Epithelial cell of proximal tubule (primary cell): ENCODE results near the gene EOMES. TPM values are rescaled to one million over a fixed set of nuclear protein-coding genes. Genes with fewer than 3 reads are reported as not detected.
A peak's percentile ranks its signal among the peaks of the same experiment; 100 is the strongest.

ENCODE experiments used
- DNase-seq: peaks from one replicate; pipeline ENCODE4 v3.0.0-alpha.2; 2011; ENCODE audit warnings: low read depth
- H3K4me3 ChIP-seq: 2 replicates; pipeline ENCODE4 v1.5.1; 2011; ENCODE audit warnings: low read depth, mild to moderate bottlenecking, low read length
- total RNA-seq: library from RNA; depleted of rRNA; stranded (reverse); fragments of >200 nt; gene quantifications from 2 replicates; pipeline ENCODE4 v1.2.3, GENCODE V29; 2015
- TF ChIP-seq, protein P1 (sequence below): conservative IDR thresholded peaks from 2 replicates; pipeline ENCODE4 v1.5.1; 2012; ENCODE audit warnings: low read depth, mild to moderate bottlenecking, low read length

EOMES gene
- total RNA-seq, 1 donor from 2014 or later, result not detected

DNA sequence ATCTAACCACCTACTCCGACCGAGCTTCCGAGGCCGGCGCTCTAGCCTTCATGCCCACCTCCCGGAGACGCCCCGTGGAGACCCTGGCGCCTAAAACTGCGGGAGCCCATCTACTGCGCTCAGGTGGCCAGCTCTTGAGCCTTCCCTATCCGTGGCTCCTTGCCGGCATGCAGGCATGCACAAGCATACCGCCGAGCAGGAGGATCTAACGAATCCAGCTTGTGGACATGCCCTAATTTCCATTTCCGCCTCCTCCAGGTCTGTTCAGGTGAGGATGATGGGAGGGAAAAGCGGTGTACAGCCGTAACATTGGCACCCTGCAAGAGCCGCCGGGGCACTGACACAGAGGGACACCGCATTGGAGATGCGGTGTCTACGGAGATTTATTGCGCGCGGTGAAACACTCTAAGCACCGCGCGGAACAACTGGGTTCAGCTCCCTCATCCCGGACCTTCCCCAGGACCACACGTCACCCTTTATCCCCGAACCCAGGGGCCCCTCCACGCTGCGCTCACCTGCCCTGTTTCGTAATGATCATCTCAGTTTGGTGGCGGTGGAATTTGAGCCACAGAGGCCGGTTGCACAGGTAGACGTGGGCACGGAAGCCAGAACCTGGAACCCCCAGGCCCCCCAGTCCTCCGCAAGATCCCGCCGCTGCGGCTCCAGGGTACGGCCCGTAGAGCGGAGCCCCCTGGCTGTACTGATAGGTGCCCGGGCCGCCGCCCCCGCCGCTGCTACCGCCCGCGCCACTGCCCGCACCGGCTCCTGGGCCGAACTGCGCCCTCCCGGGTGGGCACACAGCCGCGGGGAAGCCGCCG is 1.0 kb downstream of the EOMES start:
- TF ChIP-seq, protein P1, sequence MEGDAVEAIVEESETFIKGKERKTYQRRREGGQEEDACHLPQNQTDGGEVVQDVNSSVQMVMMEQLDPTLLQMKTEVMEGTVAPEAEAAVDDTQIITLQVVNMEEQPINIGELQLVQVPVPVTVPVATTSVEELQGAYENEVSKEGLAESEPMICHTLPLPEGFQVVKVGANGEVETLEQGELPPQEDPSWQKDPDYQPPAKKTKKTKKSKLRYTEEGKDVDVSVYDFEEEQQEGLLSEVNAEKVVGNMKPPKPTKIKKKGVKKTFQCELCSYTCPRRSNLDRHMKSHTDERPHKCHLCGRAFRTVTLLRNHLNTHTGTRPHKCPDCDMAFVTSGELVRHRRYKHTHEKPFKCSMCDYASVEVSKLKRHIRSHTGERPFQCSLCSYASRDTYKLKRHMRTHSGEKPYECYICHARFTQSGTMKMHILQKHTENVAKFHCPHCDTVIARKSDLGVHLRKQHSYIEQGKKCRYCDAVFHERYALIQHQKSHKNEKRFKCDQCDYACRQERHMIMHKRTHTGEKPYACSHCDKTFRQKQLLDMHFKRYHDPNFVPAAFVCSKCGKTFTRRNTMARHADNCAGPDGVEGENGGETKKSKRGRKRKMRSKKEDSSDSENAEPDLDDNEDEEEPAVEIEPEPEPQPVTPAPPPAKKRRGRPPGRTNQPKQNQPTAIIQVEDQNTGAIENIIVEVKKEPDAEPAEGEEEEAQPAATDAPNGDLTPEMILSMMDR, result no peak
- peak overlapping the region; percentile 35 for H3K4me3 ChIP-seq
- no peak for DNase-seq

DNA sequence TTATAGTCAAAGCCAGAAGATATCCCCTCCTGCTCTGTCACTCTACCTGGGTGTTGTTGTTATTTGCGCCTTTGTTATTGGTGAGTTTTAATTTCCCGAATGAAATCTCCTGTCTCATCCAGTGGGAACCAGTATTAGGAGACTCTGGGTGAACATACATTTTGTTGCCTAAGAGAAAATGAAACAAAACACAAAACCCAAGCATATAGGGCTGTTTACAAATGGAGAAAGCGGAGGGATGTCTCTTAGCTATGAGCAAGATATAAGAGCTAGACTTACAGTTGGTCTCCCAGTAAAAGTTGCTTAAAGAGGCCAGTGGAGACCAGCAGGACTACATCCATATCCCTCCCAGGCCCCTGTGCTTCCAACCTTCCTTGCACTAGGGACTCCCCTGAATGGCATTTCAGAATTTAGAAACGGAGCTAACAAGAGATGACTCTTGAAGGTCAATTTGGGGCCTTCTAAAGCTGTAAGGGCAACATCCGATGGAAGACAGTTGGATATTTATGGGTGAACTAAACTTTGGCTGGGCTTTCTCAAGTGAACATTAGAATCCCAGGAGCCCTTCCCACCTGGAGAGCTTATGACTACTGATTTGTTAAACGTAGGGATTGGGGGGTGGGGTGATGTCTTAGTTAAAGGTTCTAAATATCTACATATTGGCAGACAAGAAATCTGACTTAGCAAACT is 2.7 kb downstream of the EOMES start:
- TF ChIP-seq, protein P1, result no peak
- H3K4me3 ChIP-seq, result no peak overlapping the region
- DNase-seq, result no peak

DNA sequence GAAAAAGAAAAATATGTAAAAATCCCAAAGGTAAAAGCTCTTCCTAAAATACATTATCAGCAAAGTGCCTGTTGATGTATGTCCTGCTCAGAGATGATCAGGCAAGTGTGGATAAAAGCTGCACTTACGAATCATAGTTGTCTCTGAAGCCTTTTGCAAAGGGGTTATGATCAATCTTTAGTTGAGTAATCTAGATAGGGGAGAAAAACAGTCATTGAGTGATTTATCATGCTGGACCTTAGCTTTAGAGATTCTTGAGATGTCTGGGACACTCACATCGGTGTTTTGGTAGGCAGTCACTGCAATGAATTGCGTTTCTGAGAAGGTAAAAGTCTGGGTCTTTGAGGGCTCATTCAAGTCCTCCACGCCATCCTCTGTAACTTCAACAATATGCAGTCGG is 3.7 kb downstream of the EOMES start:
- no peak for DNase-seq
- no peak overlapping the region for H3K4me3 ChIP-seq
- TF ChIP-seq, protein P1, result no peak

DNA sequence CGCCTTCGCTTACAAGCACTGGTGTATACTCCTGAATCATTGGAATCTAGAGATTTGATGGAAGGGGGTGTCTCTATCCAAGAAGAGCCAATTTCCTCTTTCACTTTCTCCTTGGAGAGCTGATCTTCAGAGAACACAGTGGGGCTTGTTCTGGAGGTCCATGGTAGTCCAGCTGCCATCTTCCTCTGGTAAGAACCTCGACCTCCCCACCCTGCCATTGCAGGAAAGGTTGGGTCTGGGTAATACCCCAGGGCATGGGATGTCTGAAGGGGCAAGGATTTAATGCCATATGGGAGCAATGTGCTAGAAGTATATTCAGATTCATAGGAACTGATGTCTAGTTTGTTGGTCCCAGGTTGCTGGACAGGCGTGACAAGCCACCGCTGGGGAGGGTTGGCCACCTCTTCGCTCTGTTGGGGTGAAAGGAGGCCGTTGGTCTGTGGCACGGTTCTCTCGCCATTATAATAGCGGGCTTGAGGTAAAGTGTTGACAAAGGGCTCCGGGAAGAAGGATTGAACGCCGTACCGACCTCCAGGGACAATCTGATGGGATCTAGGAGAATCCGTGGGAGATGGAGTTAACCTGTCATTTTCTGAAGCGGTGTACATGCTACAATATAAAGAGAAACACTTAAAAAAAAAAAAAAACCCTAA is 4.8 kb downstream of the EOMES start:
- TF ChIP-seq, protein P1, result no peak
- H3K4me3 ChIP-seq, result no peak overlapping the region
- no peak for DNase-seq

DNA sequence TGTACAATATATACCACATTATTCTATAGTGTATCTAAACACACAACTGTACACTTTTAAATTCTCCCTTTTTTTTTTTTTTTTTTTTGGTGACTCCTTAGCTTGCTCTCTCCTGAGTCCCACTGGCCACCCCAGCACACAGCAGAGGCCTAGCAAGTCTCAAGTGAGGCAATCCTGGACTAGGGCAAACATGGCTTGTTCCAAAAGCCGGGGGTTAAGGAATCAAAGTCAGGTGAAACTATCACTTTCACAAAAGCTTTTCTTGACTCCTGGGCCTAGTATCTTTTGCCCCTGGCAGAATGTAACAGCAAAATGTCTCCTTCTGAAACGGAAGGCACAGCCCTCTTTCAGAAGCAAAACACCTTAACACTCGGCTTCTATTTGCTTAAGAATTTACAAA is 5.8 kb downstream of the EOMES start:
- DNase-seq, result no peak
- TF ChIP-seq, protein P1, result no peak

DNA sequence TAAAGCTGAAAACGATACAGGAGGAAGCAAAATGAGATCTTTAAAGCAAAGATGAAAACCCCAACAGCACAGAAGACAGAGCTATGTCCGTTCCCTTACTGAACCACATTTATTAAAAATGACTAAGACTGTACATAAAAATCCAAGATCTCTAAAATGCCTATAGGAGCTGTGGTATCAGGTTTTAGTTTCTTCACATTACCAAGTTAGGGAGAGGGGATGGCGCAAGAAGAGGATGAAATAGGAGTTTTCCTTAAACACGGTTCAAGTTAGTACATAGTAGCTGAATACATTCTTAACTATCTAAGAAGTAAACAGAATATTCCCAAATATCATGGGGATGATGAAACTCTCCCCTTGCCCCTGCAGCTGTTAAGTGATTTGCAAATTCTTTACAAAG is 6.3 kb downstream of the EOMES start:
- H3K4me3 ChIP-seq, result no peak overlapping the region
- TF ChIP-seq, protein P1, result no peak
- no peak for DNase-seq

More for the DNA sequence above, 5.8 kb downstream of the EOMES start:
- H3K4me3 ChIP-seq, result no peak overlapping the region
